GM19395 (cell line): ENCODE data around the gene TNPO1.
A peak's percentile ranks its signal among the peaks of the same experiment; 100 is the strongest.
"Not testable (repeated sequence)": the region's sequence is repeated elsewhere in the genome, so short reads cannot be mapped to it uniquely, and the experiment has no call there.

Experiments
- ATAC-seq: cut with Tn5 transposase; IDR thresholded peaks from one replicate; pipeline ENCODE4 v1.9.1; 2021; ENCODE audit warnings: mild to moderate bottlenecking, moderate library complexity; ENCODE audit not compliant: unreplicated experiment

TNPO1 gene

GRCh38 chr5:72925336-72926010 lies 109.0 kb downstream of the TNPO1 start:
- ATAC-seq, result no peak

DNA sequence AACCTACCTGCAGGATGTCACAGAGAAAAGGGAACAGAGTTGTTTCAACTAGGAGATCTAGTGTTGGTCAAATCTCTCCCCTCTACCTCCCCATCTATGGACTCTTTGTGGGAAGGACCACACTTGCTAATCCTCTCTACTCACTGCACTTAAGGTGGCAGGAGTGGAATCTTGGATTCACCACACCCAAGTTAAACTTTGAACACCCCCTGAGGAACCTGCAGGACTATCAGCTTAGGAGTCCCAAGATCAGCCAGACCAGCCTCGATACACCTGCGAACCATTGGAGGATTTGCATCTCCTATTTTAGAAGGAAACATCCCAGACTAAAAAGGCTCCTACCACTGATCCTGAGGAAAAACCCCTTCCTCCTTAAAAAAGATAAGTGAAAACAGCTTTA lies 116.2 kb downstream of the TNPO1 start:
- ATAC-seq, result not testable (repeated sequence)

DNA sequence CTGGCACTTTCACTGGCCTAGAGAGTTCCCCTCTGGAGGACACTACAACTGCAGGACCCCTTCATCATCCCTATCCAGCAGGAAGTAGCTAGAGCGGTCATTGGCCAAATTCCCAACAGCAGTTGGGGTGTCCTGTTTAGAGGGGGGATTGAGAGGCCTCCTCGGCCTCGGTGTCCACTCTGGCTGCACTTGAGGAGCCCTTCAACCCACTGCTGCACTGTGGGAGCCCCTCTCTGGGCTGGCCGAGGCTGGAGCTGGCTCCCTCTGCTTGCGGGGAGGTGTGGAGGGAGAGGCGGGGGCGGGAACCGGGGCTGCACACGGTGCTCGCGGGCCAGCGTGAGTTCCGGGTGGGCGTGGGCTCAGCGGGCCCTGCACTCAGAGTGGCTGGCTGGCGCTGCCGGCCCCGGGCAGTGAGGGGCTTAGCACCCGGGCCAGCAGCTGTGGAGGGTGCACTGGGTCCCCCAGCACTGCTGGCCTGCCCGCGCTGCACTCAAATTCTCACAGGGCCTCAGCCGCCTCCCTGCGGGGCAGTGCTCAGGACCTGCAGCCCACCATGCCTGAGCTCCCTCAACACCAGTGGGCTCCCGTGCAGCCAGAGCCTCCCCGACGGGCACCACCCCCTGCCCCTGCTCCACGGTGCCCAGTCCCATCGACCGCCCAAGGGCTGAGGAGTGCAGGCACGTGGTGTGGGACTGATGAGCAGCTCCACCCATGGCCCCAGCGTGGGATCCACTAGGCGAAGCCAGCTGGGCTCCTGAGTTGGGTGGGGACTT lies 118.7 kb downstream of the TNPO1 start:
- not testable (repeated sequence) for ATAC-seq

- ATAC-seq, result no peak
Measured at GRCh38 chr5:72936893-72937292, 120.4 kb downstream of the TNPO1 start.

- ATAC-seq, result no peak
Measured at GRCh38 chr5:72937517-72938061, 121.1 kb downstream of the TNPO1 start.

GRCh38 chr5:72938206-72938605 lies 121.7 kb downstream of the TNPO1 start:
- no peak for ATAC-seq

- no peak for ATAC-seq
Measured at GRCh38 chr5:72940082-72940481, 123.6 kb downstream of the TNPO1 start.

GRCh38 chr5:72943307-72943706 lies 126.8 kb downstream of the TNPO1 start:
- no peak for ATAC-seq

- no peak for ATAC-seq
Measured at GRCh38 chr5:72947498-72947897, 131.0 kb downstream of the TNPO1 start.

- ATAC-seq, result no peak
Measured at GRCh38 chr5:72949481-72949880, 133.0 kb downstream of the TNPO1 start.

- no peak for ATAC-seq
Measured at GRCh38 chr5:72951671-72952468, 135.4 kb downstream of the TNPO1 start.

GRCh38 chr5:72954389-72954788 lies 137.9 kb downstream of the TNPO1 start:
- no peak for ATAC-seq

DNA sequence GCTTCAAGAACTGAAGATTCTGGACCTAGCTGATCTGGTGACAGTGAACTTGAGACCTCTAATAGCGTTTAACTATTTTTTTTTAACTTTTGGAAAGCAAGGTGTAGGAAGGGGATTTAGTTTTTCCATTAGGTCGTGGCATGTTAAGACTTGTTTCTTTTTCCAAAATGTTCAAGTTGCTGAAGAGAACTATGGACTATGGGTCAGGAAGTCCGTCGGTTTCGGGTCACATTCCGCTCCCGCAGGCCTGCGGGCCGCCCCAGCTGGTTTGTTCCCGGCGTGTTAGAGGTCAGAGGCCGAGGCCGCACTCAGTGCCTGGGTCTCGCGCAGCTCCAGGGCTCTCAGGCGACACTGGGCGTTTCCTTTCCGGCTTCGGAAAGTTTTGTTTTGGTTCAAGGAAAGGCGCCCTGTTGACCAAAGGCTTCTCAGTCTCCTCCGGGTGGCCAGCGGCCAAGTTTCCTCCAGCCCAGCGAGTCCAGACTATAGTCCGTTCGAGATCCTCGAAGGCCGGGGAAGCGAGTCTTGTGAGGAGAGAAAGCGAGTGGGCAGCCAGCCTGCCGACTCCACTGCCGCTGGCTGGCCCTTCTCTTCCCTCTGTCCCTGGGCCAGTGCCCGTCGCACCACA lies 138.8 kb downstream of the TNPO1 start:
- peak; percentile 63 for ATAC-seq

DNA sequence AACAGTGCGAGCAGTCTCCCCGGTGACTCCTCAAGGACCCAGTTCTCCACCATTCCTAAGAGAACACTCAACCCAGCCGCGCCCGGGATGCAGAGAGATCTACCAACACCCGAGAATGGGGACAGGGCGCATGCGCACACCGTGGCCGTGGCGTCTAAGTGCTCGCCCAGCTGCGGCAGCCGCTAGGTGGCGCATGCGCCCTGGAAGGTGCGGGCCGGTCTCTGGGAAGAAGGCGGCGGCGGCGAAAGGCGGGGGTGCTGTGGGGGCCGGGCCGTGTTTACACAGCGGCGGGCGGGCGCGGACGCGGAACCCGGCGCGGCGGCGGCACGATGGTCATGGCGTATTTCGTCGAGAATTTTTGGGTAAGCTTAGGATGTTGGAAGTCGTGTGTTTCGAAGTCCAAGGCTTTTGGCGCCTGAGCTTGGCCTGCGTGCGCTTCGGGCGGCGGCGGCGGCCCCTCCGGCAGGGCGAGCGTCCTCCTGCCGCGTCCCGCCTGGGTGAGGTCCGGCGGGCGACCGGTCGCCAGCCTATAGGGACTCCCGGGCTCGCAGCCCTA lies 139.4 kb downstream of the TNPO1 start, which contains the start of gene FCHO2:
TSS of gene FCHO2 (plus strand) at position 274 of the 556 bp plus-strand sequence. CDS start at position 330, 56 bp downstream.
- ATAC-seq, result peak; percentile 92

GRCh38 chr5:72956324-72957140 lies 140.1 kb downstream of the TNPO1 start:
- peak; percentile 41 for ATAC-seq

- ATAC-seq, result no peak
Measured at GRCh38 chr5:72957337-72957736, 140.9 kb downstream of the TNPO1 start.

GRCh38 chr5:72959257-72959656 lies 142.8 kb downstream of the TNPO1 start:
- ATAC-seq, result no peak
